HL-60 (cell line): ENCODE measurements around the gene PPM1M.

Source experiments
- POLR2AphosphoS5 ChIP-seq: IDR thresholded peaks from 2 replicates; pipeline ENCODE4 v1.6.1; 2012; ENCODE audit warnings: low read depth
- TF ChIP-seq, protein P1 (sequence below): IDR thresholded peaks from one replicate; pipeline ENCODE4 v1.5.1; 2011; ENCODE audit warnings: low read length, control low read depth, inconsistent platforms; ENCODE audit not compliant: insufficient read depth

GRCh38 chr3:52291508-52292181 is 46.1 kb downstream of the PPM1M start:
- TF ChIP-seq, protein P1, sequence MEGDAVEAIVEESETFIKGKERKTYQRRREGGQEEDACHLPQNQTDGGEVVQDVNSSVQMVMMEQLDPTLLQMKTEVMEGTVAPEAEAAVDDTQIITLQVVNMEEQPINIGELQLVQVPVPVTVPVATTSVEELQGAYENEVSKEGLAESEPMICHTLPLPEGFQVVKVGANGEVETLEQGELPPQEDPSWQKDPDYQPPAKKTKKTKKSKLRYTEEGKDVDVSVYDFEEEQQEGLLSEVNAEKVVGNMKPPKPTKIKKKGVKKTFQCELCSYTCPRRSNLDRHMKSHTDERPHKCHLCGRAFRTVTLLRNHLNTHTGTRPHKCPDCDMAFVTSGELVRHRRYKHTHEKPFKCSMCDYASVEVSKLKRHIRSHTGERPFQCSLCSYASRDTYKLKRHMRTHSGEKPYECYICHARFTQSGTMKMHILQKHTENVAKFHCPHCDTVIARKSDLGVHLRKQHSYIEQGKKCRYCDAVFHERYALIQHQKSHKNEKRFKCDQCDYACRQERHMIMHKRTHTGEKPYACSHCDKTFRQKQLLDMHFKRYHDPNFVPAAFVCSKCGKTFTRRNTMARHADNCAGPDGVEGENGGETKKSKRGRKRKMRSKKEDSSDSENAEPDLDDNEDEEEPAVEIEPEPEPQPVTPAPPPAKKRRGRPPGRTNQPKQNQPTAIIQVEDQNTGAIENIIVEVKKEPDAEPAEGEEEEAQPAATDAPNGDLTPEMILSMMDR, result peak; percentile 20
- TF ChIP-seq POLR2AphosphoS5, result no peak
